H4 (cell line): ENCODE results near the gene GNAQ. TPM values are rescaled to one million over a fixed set of nuclear protein-coding genes. Genes with fewer than 3 reads are reported as not detected.
"Not testable (repeated sequence)": the region's sequence is repeated elsewhere in the genome, so short reads cannot be mapped to it uniquely, and the experiment has no call there.

ENCODE experiments used
- DNase-seq: peaks from one replicate; pipeline ENCODE4 v3.0.0-alpha.2; 2015; ENCODE audit warnings: low spot score
- total RNA-seq: library from RNA; depleted of rRNA; stranded (reverse); fragments of >200 nt; shearing (Covaris generic); gene quantifications from 2 replicates; pipeline ENCODE4 v1.2.3, GENCODE V29; 2014

GNAQ gene
- total RNA-seq, 1 experiment from 2014 or later = 20.6 TPM

GRCh38 chr9:77771171-77771570, 260.4 kb downstream of the GNAQ start:
- no peak for DNase-seq

DNA sequence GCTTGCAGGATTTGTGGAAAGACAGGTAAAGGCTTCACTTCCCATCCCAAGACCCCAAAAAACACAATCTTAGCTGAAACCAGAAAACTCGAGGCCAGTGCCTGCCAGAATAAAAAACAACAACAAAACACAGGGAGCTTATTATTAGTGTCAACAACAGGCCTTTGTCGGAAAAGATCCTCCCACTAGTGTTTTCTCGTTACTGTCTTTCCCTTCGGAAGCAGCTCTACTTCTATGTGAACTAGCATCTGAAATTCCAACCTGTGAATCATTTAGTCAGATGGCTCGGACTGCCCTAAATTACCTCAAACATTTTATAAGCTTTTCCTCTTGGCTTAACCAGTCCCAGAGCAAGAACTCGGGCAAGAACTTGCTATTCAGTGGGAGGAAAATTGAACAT, 261.3 kb downstream of the GNAQ start:
- no peak for DNase-seq

GRCh38 chr9:77769246-77769645, 262.4 kb downstream of the GNAQ start:
- no peak for DNase-seq

DNA sequence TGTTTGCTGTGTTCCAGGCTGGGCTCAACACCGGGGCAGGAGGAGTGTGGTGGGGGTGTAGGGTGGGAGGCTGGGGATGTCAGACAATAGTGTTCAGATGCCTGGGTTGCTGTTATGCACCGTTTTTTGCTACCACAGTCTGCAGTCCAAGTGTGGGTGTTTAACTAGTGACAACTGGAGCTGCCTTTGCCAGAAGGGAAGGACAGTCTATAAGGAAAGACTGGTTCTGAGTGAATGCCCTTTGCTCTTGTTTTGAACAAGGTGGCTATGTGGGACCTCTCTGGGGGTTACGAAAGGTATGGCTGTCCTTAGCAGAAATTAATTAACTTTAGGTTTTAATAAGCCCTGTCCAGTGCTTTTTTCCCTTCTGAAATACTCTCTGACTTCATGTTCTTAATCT, 265.0 kb downstream of the GNAQ start:
- no peak for DNase-seq

- DNase-seq = no peak
Measured at GRCh38 chr9:77765781-77766259, 265.8 kb downstream of the GNAQ start.

GRCh38 chr9:77764894-77765780, 266.5 kb downstream of the GNAQ start:
- DNase-seq = peak; percentile 44

GRCh38 chr9:77763566-77763965, 268.0 kb downstream of the GNAQ start:
- DNase-seq = no peak

DNA sequence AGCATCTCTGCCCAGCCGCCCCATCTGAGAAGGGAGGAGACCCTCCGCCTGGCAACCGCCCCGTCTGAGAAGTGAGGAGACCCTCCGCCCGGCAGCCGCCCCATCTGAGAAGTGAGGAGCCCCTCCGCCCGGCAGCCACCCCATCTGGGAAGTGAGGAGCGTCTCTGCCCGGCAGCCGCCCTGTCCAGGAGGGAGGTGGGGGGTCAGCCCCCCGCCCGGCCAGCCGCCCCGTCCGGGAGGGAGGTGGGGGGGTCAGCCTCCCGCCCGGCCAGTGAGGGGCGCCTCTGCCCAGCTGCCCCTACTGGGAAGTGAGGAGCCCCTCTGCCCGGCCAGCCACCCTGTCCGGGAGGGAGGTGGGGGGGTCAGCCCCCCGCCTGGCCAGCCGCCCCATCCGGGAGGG, 270.7 kb downstream of the GNAQ start:
- DNase-seq = not testable (repeated sequence)

GRCh38 chr9:77759391-77759790, 272.2 kb downstream of the GNAQ start:
- no peak for DNase-seq

DNA sequence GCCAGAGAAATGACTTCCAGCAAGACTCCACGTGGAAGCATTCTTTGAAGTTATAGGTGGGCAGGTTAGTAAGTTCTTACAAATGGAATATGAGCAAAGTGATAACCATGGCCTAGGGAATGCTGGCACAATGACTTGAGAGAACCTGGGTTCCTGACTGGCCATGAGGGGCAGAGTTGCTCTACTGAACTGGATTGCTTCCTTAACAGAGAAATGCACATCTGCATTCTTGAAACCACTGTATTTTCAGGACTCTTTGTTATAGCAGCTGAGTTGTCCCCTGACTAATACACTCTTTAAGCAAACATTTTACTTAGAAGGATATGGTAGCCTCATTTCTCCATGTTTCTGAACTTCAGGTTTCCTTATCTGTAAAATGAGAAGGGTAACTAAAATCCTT, 275.2 kb downstream of the GNAQ start:
- DNase-seq = no peak

DNA sequence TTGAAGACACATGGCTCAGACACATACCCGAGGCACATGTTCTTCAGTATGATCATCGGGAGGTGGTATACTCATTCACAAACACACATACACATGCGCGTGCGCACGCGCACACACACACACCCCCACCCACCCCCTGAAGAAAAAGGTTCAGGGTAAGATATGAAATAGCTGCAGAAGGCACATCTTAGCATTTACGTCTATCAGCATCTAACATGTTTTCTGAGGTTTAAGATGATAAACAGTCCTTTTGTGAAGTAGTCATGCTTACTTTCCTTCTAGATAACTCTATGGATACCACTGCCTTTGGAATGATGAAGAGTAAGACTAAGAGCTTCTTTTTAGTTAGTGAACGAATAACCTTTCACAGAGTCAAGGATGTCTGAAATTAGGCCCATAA, 278.4 kb downstream of the GNAQ start:
- no peak for DNase-seq

DNA sequence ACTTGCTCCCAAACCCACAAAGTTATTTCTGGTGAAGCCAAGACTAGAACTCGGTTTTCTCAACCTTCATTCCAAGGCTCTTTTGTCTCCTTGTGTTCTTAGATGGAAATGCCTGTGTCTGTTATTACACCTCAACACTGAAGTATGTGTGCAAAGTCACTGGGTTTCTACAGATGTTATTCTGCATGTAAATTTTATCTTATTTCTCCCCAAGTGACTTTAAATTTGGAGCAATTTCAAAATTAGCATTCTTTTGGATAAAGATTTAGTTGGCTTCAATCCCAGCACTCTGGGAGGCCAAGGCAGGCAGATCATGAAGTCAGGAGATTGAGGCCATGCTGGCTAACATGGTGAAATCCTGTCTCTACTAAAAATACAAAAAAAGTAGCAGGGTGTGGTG, 279.1 kb downstream of the GNAQ start:
- no peak for DNase-seq

GRCh38 chr9:77751341-77752091, 280.1 kb downstream of the GNAQ start:
- peak; percentile 53 for DNase-seq

- DNase-seq = no peak
Measured at GRCh38 chr9:77750981-77751340, 280.6 kb downstream of the GNAQ start.

GRCh38 chr9:77750284-77750683, 281.3 kb downstream of the GNAQ start:
- DNase-seq = no peak

DNA sequence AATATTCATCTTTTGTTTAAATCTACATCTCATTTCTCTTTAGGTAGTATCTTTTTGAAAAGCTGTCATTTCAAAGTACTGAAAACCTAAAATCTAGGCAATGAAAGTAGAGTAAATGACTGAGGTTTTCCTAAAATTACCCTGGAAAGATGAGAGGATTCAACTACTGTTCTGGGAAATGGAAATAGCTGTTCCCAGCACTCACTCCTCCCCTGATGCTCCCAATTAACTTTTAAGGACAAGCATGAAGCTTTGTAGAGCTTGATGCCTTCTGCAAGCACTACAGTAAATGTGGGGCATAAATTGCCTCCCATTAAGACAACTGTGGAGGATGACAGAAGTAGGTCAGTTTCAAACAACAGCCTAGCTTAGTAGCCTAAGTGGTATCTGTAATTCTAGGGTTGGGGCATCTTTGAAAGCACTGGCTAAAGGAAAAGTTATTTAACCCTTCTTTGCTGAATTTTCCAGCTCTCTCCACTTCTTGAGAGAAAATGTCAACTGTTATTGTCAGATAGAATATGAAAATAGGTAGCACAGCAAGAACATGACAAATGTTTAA, 283.3 kb downstream of the GNAQ start:
- no peak for DNase-seq

DNA sequence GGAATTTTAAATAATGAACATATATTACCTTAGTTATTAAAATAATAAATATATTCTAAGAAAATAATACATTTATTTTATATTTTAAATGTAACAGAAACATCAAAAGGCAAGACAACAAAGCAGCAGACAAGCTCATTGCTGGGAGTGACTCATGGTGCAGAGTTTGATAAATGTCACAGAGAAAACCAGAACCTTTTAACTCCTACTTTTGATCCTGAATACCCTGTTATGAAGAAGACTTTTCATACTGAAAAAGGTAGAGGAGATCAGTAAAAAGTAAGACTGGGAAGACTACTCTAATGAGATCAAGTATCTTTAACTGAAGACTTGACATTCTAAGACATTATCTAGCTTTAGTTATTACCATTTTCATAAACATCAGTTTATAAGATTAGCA, 284.4 kb downstream of the GNAQ start:
- DNase-seq = no peak

DNA sequence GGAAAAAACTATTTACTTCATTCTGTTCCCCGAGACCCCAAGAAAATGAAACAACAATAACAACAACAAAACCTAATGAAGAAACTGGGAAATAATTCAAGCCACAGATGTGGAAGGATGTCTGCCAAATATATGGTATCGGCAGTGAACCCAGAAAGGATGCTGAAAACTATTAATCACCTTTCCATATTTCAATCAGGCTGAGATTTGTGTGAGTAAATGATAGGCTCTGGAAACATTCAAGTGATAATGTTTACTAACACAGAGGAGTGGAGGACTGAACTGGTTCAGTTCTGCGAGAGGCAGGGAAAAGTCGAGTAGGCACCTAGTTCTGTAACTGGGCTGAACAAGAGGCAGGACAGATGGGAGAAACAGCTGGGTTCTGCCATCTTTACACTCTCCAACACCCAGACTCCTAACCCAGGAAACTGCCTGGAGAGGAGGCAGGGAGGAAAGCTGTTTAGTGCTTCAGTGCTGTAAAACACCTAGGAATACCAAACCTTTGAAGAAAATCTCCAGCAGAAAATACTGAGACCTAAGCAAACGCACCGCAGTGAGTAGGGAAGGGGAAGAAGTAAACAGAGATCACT, 286.7 kb downstream of the GNAQ start:
- no peak for DNase-seq

DNA sequence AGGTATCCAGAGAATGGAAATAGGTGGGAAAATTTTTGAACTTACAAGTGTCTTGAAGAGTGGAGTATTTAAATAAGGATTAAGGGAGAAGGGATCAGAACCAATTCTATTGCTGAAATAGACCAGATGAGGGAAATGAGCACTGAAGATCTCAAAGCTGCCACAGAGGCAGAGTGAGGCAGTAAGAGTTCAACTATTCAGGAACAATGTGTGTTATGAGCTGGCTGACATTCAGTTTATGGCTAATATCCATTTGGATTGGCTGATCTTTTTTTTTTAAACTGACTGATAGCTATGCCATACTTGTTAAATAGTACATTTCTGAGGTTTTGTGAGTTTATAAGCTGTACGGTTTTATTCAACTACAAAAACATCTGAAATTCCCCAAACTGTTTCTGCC, 288.2 kb downstream of the GNAQ start:
- DNase-seq = no peak

- DNase-seq = no peak
Measured at GRCh38 chr9:77738932-77739331, 292.7 kb downstream of the GNAQ start.

- no peak for DNase-seq
Measured at GRCh38 chr9:77735494-77735893, 296.1 kb downstream of the GNAQ start.

DNA sequence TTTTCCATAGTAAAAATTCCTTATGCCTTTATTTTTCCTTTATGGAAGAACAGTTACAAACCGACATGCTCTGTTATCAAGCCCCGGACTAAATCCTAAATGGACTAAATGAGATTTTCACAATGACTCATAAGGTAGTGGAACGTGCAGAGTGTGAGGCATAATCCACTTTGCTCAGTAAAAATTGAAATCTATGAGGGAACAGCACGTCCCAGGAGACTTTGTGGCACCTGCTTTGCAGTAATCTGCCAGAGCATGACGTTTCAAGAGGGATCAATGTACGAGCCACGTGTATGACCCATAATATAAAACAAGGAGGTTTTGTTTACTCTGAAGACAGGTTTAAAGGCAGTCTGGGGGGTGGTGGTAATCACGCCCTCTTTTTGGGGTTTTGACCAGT, 299.7 kb downstream of the GNAQ start:
- no peak for DNase-seq
